ENCODE measurements around the gene ENTPD8.

ENTPD8 gene

GRCh38 chr9:137408651-137409405, 32.3 kb downstream of the ENTPD8 start:
- H3K4me3 ChIP-seq (ENCODE audit: low read depth, low read length) = no peak overlapping the region
- in situ Hi-C loops (cut with HindIII; ENCODE audit: low sequenced_read_pairs) = no loop called here

GRCh38 chr9:137407590-137408300, 33.4 kb downstream of the ENTPD8 start:
- in situ Hi-C loops (cut with HindIII; ENCODE audit: low sequenced_read_pairs) = no loop called here
- TF ChIP-seq, protein P1, sequence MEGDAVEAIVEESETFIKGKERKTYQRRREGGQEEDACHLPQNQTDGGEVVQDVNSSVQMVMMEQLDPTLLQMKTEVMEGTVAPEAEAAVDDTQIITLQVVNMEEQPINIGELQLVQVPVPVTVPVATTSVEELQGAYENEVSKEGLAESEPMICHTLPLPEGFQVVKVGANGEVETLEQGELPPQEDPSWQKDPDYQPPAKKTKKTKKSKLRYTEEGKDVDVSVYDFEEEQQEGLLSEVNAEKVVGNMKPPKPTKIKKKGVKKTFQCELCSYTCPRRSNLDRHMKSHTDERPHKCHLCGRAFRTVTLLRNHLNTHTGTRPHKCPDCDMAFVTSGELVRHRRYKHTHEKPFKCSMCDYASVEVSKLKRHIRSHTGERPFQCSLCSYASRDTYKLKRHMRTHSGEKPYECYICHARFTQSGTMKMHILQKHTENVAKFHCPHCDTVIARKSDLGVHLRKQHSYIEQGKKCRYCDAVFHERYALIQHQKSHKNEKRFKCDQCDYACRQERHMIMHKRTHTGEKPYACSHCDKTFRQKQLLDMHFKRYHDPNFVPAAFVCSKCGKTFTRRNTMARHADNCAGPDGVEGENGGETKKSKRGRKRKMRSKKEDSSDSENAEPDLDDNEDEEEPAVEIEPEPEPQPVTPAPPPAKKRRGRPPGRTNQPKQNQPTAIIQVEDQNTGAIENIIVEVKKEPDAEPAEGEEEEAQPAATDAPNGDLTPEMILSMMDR (IDR thresholded peaks at IDR 0.05; ENCODE audit: low read depth, low read length, missing control alignments) = no peak
- DNase-seq (ENCODE audit: low read depth) = peak; percentile 28
- H3K4me3 ChIP-seq (ENCODE audit: low read depth, low read length) = peak overlapping the region; percentile 14

More at GRCh38 chr9:137408651-137409405, 32.3 kb downstream of the ENTPD8 start:
- TF ChIP-seq, protein P1 (IDR thresholded peaks at IDR 0.05; ENCODE audit: low read depth, low read length, missing control alignments) = no peak
- no peak for DNase-seq (ENCODE audit: low read depth)

- no peak for DNase-seq (ENCODE audit: low read depth)
- in situ Hi-C loops (cut with HindIII; ENCODE audit: low sequenced_read_pairs) = no loop called here
- TF ChIP-seq, protein P1 (IDR thresholded peaks at IDR 0.05; ENCODE audit: low read depth, low read length, missing control alignments) = peak; percentile 65
- H3K4me3 ChIP-seq (ENCODE audit: low read depth, low read length) = peak overlapping the region; percentile 23
Measured at GRCh38 chr9:137406876-137407589, 34.1 kb downstream of the ENTPD8 start.

DNA sequence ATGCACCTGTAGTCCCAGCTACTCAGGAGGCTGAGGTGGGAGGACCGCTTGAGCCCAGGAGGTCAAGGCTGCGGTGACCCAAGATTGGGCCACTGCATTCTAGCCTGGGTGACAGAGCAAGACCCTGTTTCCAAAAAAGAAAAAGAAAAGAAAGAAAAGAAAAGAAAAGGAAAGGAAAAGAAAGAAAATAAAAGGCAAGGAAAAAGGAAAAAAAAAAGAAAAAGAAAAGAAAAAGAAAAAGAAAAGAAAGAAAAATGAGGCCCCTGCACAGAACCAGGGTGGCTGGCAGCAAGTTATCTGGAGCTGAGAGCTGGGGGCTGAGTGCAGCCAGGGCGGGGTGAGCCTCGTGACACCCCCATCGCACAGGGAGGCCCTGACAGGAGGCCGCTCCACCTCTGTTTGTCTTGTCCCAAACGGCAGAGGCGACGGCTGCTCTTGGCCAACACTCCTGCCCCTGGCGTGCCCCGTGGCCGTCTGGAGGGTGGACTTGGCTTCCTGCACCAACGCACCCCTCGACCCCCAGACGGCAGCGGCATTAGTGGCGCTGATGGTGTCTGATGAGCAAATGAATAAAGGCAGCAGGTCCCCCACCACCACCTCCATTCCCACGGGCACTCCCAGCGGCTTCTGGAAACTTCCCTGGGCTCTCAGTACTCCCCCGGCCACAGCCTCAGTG, 34.9 kb downstream of the ENTPD8 start:
- H3K4me3 ChIP-seq (ENCODE audit: low read depth, low read length) = no peak overlapping the region
- no peak for DNase-seq (ENCODE audit: low read depth)
- in situ Hi-C loops (cut with HindIII; ENCODE audit: low sequenced_read_pairs) = no loop called here
- TF ChIP-seq, protein P1 (IDR thresholded peaks at IDR 0.05; ENCODE audit: low read depth, low read length, missing control alignments) = no peak

- TF ChIP-seq, protein P1 (IDR thresholded peaks at IDR 0.05; ENCODE audit: low read depth, low read length, missing control alignments) = no peak
- no peak for DNase-seq (ENCODE audit: low read depth)
- in situ Hi-C loops (cut with HindIII; ENCODE audit: low sequenced_read_pairs) = no loop called here
- H3K4me3 ChIP-seq (ENCODE audit: low read depth, low read length) = no peak overlapping the region
Measured at GRCh38 chr9:137405677-137406081, 35.5 kb downstream of the ENTPD8 start.
